ENCODE measurements around the gene DAG1.

GRCh38 chr3:49456466-49456865 lies 13.6 kb upstream of the DAG1 start:
- TF ChIP-seq EZH2 (IDR thresholded peaks at IDR 0.05) (no peak), POLR2AphosphoS5 (IDR thresholded peaks at IDR 0.05; ENCODE audit: borderline replicate concordance, low read depth, low read length) (no peak)

Data from SK-N-MC (cell line).